HG03575 (cell line): Measurements from ENCODE around the gene RNF169.

Experiments used
- ATAC-seq: cut with Tn5 transposase; IDR thresholded peaks from one replicate; pipeline ENCODE4 v1.9.1; 2021; ENCODE audit not compliant: unreplicated experiment, insufficient number of reproducible peaks, low FRiP score; ENCODE audit errors: extremely low read depth

Gene RNF169

GRCh38 chr11:74846770-74847169 is 98.1 kb downstream of the RNF169 start:
- no peak for ATAC-seq

- no peak for ATAC-seq
These were observed 98.7 kb downstream of the RNF169 start for GRCh38 chr11:74847395-74847794.

- ATAC-seq: no peak
These were observed 99.2 kb downstream of the RNF169 start for GRCh38 chr11:74847895-74848294.

GRCh38 chr11:74849525-74850391 is 101.1 kb downstream of the RNF169 start:
- ATAC-seq: no peak

GRCh38 chr11:74853223-74853622 is 104.6 kb downstream of the RNF169 start:
- ATAC-seq: no peak

- no peak for ATAC-seq
These were observed 112.1 kb downstream of the RNF169 start for GRCh38 chr11:74860743-74861142.

- ATAC-seq: no peak
These were observed 114.8 kb downstream of the RNF169 start for GRCh38 chr11:74863410-74863809.

GRCh38 chr11:74866557-74866956 is 117.9 kb downstream of the RNF169 start:
- no peak for ATAC-seq

GRCh38 chr11:74870485-74870884 is 121.8 kb downstream of the RNF169 start:
- ATAC-seq: no peak

GRCh38 chr11:74871037-74871436 is 122.4 kb downstream of the RNF169 start:
- no peak for ATAC-seq

- ATAC-seq: no peak
These were observed 128.5 kb downstream of the RNF169 start for GRCh38 chr11:74877132-74877531.
